K562 (cell line): ENCODE results near the gene ZNF77. TPM values are rescaled to one million over a fixed set of nuclear protein-coding genes. Genes with fewer than 3 reads are reported as not detected.

Experiments
- BRD9 ChIP-seq: fragments of 450-650 bp; IDR thresholded peaks from 2 replicates; pipeline ENCODE4 v1.6.1; 2018; ENCODE audit warnings: low read depth; ENCODE audit not compliant: partially characterized antibody
- CREB3 ChIP-seq: fragments of 450-650 bp; conservative IDR thresholded peaks from 2 replicates; pipeline ENCODE4 v1.6.1; 2016; ENCODE audit warnings: missing genetic modification characterization, low read depth, mild to moderate bottlenecking, missing compliant biosample characterization, moderate library complexity
- E4F1 ChIP-seq: fragments of 250-450 bp; sonication (Bioruptor Pico); IDR thresholded peaks from 2 replicates; pipeline ENCODE4 v1.5.0; 2021; ENCODE audit warnings: mild to moderate bottlenecking, borderline replicate concordance
- GTF2B ChIP-seq: IDR thresholded peaks from 2 replicates; pipeline ENCODE4 v1.6.1; 2011; ENCODE audit not compliant: insufficient read length; ENCODE audit errors: extremely low read depth
- HDAC2 ChIP-seq: fragments of 450-650 bp; IDR thresholded peaks from 2 replicates; pipeline ENCODE4 v1.6.1; 2016; ENCODE audit warnings: mild to moderate bottlenecking
- HOXB6 ChIP-seq: fragments of 250-450 bp; sonication (Bioruptor Pico); IDR thresholded peaks from 2 replicates; pipeline ENCODE4 v1.5.1; 2022; ENCODE audit warnings: mild to moderate bottlenecking, borderline replicate concordance
- IRF2 ChIP-seq: sonication (generic); formaldehyde crosslinking; IDR thresholded peaks from 2 replicates; pipeline ENCODE4 v1.8.1; 2022; ENCODE audit warnings: mild to moderate bottlenecking, missing genetic modification reagents
- KDM1A ChIP-seq, 2 experiments: fragments of 450-650 bp; IDR thresholded peaks; 2 replicates each; pipeline ENCODE4 v1.6.1; 2016; ENCODE audit warnings: mild to moderate bottlenecking in 2 of 2
- L3MBTL2 ChIP-seq: fragments of 450-650 bp; IDR thresholded peaks from 2 replicates; pipeline ENCODE4 v1.6.1; 2016; ENCODE audit warnings: mild to moderate bottlenecking, moderate library complexity
- MBD1 ChIP-seq: fragments of 250-450 bp; sonication (Bioruptor Pico); IDR thresholded peaks from 2 replicates; pipeline ENCODE4 v1.8.0; 2022; ENCODE audit warnings: inconsistent platforms
- NRF1 ChIP-seq, 2 experiments: fragments of 450-650 bp; IDR thresholded peaks in 1 of 2; conservative IDR thresholded peaks in 1 of 2; 2 replicates each; pipeline ENCODE4 v1.6.1; 2014; ENCODE audit warnings: mild to moderate bottlenecking in 2 of 2
- PHF20 ChIP-seq: fragments of 450-650 bp; IDR thresholded peaks from 2 replicates; pipeline ENCODE4 v1.6.1; 2018; ENCODE audit not compliant: partially characterized antibody
- RBM17 ChIP-seq: fragments of 200-400 bp; formaldehyde crosslinking; IDR thresholded peaks from 2 replicates; pipeline ENCODE4 v1.6.1; 2017; ENCODE audit warnings: low read depth, mild to moderate bottlenecking, low read length, borderline replicate concordance
- RUNX1 ChIP-seq: sonication (generic); IDR thresholded peaks from 2 replicates; pipeline ENCODE4 v1.6.1; 2016; ENCODE audit warnings: antibody characterized with exemption, low read depth
- TSC22D4 ChIP-seq: fragments of 450-650 bp; IDR thresholded peaks from 2 replicates; pipeline ENCODE4 v1.6.1; 2016; ENCODE audit warnings: missing genetic modification characterization, missing biosample characterization, control low read depth
- ZBTB17 ChIP-seq: fragments of 450-650 bp; formaldehyde crosslinking; IDR thresholded peaks from 2 replicates; pipeline ENCODE4 v1.4.0; 2020; ENCODE audit warnings: mild to moderate bottlenecking
- ZBTB8A ChIP-seq: fragments of 450-650 bp; IDR thresholded peaks from 2 replicates; pipeline ENCODE4 v1.6.1; 2018; ENCODE audit warnings: mild to moderate bottlenecking, moderate library complexity; ENCODE audit not compliant: partially characterized antibody
- ZNF121 ChIP-seq: sonication (generic); formaldehyde crosslinking; conservative IDR thresholded peaks from 2 replicates; pipeline ENCODE4 v1.8.0; 2022; ENCODE audit warnings: missing genetic modification reagents
- ZNF140 ChIP-seq: fragments of 250-450 bp; sonication (Bioruptor Pico); IDR thresholded peaks from 2 replicates; pipeline ENCODE4 v1.8.0; 2021; ENCODE audit warnings: moderate library complexity, mild to moderate bottlenecking, inconsistent platforms
- ZNF212 ChIP-seq: fragments of 450-650 bp; formaldehyde crosslinking; IDR thresholded peaks from 2 replicates; pipeline ENCODE4 v1.4.0; 2020; ENCODE audit warnings: mild to moderate bottlenecking
- ZNF449 ChIP-seq: fragments of 250-450 bp; sonication (Bioruptor Pico); IDR thresholded peaks from 2 replicates; pipeline ENCODE4 v1.8.0; 2022; ENCODE audit warnings: moderate library complexity, mild to moderate bottlenecking, inconsistent platforms
- ZNF764 ChIP-seq: fragments of 250-450 bp; sonication (Bioruptor Pico); IDR thresholded peaks from 2 replicates; pipeline ENCODE4 v1.4.0; 2020; ENCODE audit warnings: low read depth, mild to moderate bottlenecking, moderate library complexity
- polyA plus RNA-seq, 8 experiments: library from polyadenylated mRNA; depleted of rRNA in 4 of 8; stranded (reverse) in 5 of 8; unstranded in 3 of 8; fragments of >200 nt; fragmentation: Nextera tagmentation in 2 of 8; fragmentation: Illumina TruSeq in 1 of 8; extraction: Ambion mirVana in 2 of 8; extraction: Trizol in 1 of 8; gene quantifications; 2 replicates each; pipeline versions ENCODE4 v1.2.1 to v1.2.3, GENCODE V29; 2011 to 2014; ENCODE audit warnings: inconsistent platforms in 1 of 8, missing spikeins in 1 of 8
- total RNA-seq, 7 experiments: library from RNA; depleted of rRNA in 6 of 7; stranded (reverse); fragments of >200 nt in 6 of 7; fragmentation: Illumina TruSeq in 2 of 7; extraction: Trizol in 2 of 7; gene quantifications; 2 replicates each; pipeline versions ENCODE4 v1.2.1 to v1.2.3, GENCODE V29; 2011 to 2021; ENCODE audit warnings: low replicate concordance in 1 of 7

Gene ZNF77
- total and polyA plus RNA-seq, 9 of the 15 experiments (the other 6 are each of a cell fraction or from before 2014, with no cell fraction given), result 4.3 to 14.5 (median 7.7) TPM

- TF ChIP-seq ZNF764 (CRISPR knock-in tag) (no peak), ZNF449 (peak; percentile 86), E4F1 (no peak), TSC22D4 (tag) (no peak), PHF20 (no peak), ZBTB17 (CRISPR knock-in tag) (no peak), ZNF121 (CRISPR knock-in tag) (no peak), MBD1 (CRISPR knock-in tag) (no peak), HOXB6 (CRISPR knock-in tag) (no peak), IRF2 (CRISPR knock-in tag) (no peak), ZBTB8A (no peak), BRD9 (no peak), CREB3 (tag) (0 out of 2 replicates have a peak, but pooled peaks have one; percentile 38), ZNF212 (peak; percentile 68; the same call in 1 of the 2 replicates), RBM17 (no peak), GTF2B (no peak), RUNX1 (no peak), HDAC2 (peak; percentile 44; the same call in 1 of the 2 replicates), L3MBTL2 (peak; percentile 40), ZNF140 (CRISPR knock-in tag) (no peak), NRF1 (conservative IDR thresholded peaks at IDR 0.05 in 1 of 2, IDR thresholded peaks at IDR 0.05 in 1 of 2) (no peak), KDM1A (IDR thresholded peaks at IDR 0.05) (0 out of 4 replicates have a peak, but pooled peaks of 1 of the 2 experiments have one; percentile 33)
These were observed 17.4 kb upstream of the ZNF77 start (continued) for GRCh38 chr19:2962018-2962670.
